ENCODE data around the gene SYF2.

DNA sequence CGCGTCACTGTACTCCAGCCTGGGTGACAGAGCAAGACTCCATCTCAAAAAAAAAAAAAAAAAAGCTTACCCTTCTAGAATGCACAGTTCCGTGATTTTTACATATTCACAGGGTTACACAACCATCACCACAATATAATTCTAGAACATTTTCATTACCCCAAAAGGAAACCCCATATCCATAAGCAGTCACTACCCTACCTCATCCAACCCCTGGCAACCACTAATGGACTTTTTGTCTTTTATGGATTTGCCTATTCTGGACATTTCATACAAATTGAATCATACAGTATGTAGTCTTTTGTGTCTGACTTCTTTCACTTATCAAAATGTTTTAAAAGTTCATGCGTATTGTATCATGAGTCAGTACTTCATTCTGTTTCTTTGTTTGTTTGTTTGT is 22.8 kb downstream of the SYF2 start:
- TF ChIP-seq CTCF (conservative IDR thresholded peaks at IDR 0.05; ENCODE audit: low read depth in 2 of 2), result no peak
- no peak for TF ChIP-seq EZH2phosphoT487 (IDR thresholded peaks at IDR 0.05; ENCODE audit: unreplicated experiment)
- TF ChIP-seq EZH2 (IDR thresholded peaks at IDR 0.05; ENCODE audit: low read depth, unreplicated experiment), result no peak
- no peak for TF ChIP-seq POLR2AphosphoS5 (IDR thresholded peaks at IDR 0.05; ENCODE audit: low read depth)
- no peak for TF ChIP-seq ZNF114 (CRISPR knock-in tag; IDR thresholded peaks at IDR 0.05)
- TF ChIP-seq JUNB (IDR thresholded peaks at IDR 0.05; ENCODE audit: unreplicated experiment), result no peak
- no peak for TF ChIP-seq ZNF331 (CRISPR knock-in tag; IDR thresholded peaks at IDR 0.05; ENCODE audit: low read depth)
